PC-3 (cell line): ENCODE measurements around the gene BRINP1. TPM values are rescaled to one million over a fixed set of nuclear protein-coding genes. Genes with fewer than 3 reads are reported as not detected.

ENCODE experiments used
- ATAC-seq: fragments of 200-7000 bp; cut with Tn5 transposase; 2 replicates; pipeline ENCODE4 v1.9.1; 2020; ENCODE audit warnings: mild to moderate bottlenecking, moderate library complexity
- BruUV-seq: library from RNA; stranded (reverse); fragments of 400-500 nt; replicated peaks from 2 replicates; lab custom pipeline; 2021; lab: Mats Ljungman, UMichigan
- CTCF ChIA-PET: fragments of 300-600 bp; sonication (Branson Sonifier 250); formaldehyde crosslinking; loops from one replicate; lab custom pipeline; 2022; ENCODE audit warnings: antibody characterized with exemption; lab: Charles Lee
- POLR2A ChIA-PET: fragments of 300-600 bp; sonication (Branson Sonifier 250); formaldehyde crosslinking; loops from one replicate; lab custom pipeline; 2022; ENCODE audit warnings: antibody characterized with exemption; ENCODE audit not compliant: unreplicated experiment; lab: Charles Lee
- DNase-seq: peaks from one replicate; pipeline ENCODE4 v3.0.0-alpha.2; 2015
- H2AFZ ChIP-seq: fragments of 300-600 bp; sonication (generic); 2 replicates; pipeline ENCODE4 v1.6.0; 2016; ENCODE audit warnings: antibody characterized with exemption, low read length
- H3F3A ChIP-seq: fragments of 300-600 bp; sonication (generic); one replicate; pipeline ENCODE4 v1.6.0; 2017; ENCODE audit warnings: antibody characterized with exemption, low read length, control low read depth, mild to moderate bottlenecking; ENCODE audit not compliant: unreplicated experiment
- H3K27ac ChIP-seq: fragments of 300-600 bp; sonication (generic); 2 replicates; pipeline ENCODE4 v1.5.1; 2016; ENCODE audit warnings: mild to moderate bottlenecking, low read length
- H3K27me3 ChIP-seq: fragments of 300-600 bp; sonication (generic); 2 replicates; pipeline ENCODE4 v1.6.1; 2016; ENCODE audit warnings: low read length, mixed read lengths
- H3K36me3 ChIP-seq: fragments of 300-600 bp; sonication (generic); 2 replicates; pipeline ENCODE4 v1.6.1; 2016; ENCODE audit warnings: low read depth, mixed run types, low read length, mixed read lengths
- H3K4me1 ChIP-seq: fragments of 300-600 bp; sonication (generic); 2 replicates; pipeline ENCODE4 v1.5.1; 2016; ENCODE audit warnings: low read length; ENCODE audit not compliant: insufficient read depth
- H3K4me2 ChIP-seq: fragments of 300-600 bp; sonication (generic); 2 replicates; pipeline ENCODE4 v1.6.0; 2016; ENCODE audit warnings: low read length
- H3K4me3 ChIP-seq: fragments of 300-600 bp; sonication (generic); 2 replicates; pipeline ENCODE4 v1.5.1; 2016; ENCODE audit warnings: mild to moderate bottlenecking, low read length, mixed read lengths
- H3K79me2 ChIP-seq: fragments of 300-600 bp; sonication (generic); 2 replicates; pipeline ENCODE4 v1.6.1; 2017; ENCODE audit warnings: low read length, mixed read lengths
- H3K9ac ChIP-seq: fragments of 300-600 bp; sonication (generic); 2 replicates; pipeline ENCODE4 v1.6.0; 2016; ENCODE audit warnings: mild to moderate bottlenecking, low read length
- H3K9me2 ChIP-seq: fragments of 300-600 bp; sonication (generic); replicated peaks from 2 replicates; pipeline ENCODE4 v1.6.1; 2016; ENCODE audit warnings: mixed run types, low read length, mixed read lengths
- H3K9me3 ChIP-seq: fragments of 300-600 bp; sonication (generic); 2 replicates; pipeline ENCODE4 v1.6.1; 2016; ENCODE audit warnings: low read length, mixed read lengths
- H4K20me1 ChIP-seq: fragments of 300-600 bp; sonication (generic); 2 replicates; pipeline ENCODE4 v1.6.1; 2016; ENCODE audit warnings: low read length, mixed read lengths
- EZH2 ChIP-seq: fragments of 300-600 bp; sonication (generic); IDR thresholded peaks from one replicate; pipeline ENCODE4 v1.6.1; 2017; ENCODE audit warnings: antibody characterized with exemption, mild to moderate bottlenecking, low read length; ENCODE audit not compliant: unreplicated experiment
- EZH2phosphoT487 ChIP-seq: fragments of 300-600 bp; sonication (generic); IDR thresholded peaks from 2 replicates; pipeline ENCODE4 v1.6.1; 2018; ENCODE audit warnings: mild to moderate bottlenecking, antibody characterized with exemption, low read length, borderline replicate concordance
- intact Hi-C: fragments of 100-400 bp; cut with micrococcal nuclease; formaldehyde crosslinking; loops from 2 replicates; pipeline ENCODE4 v1.9.0; 2023
- total RNA-seq: library from RNA; depleted of rRNA; stranded (reverse); fragments of >200 nt; gene quantifications from 2 replicates; pipeline ENCODE4 v1.2.3, GENCODE V29; 2014
- TF ChIP-seq, protein P1 (sequence below): fragments of 300-600 bp; sonication (generic); conservative IDR thresholded peaks from 2 replicates; pipeline ENCODE4 v1.5.1; 2017; ENCODE audit warnings: antibody characterized with exemption, low read depth, mild to moderate bottlenecking, low read length

Gene BRINP1
- total RNA-seq, 1 experiment from 2014 or later, result not detected

DNA sequence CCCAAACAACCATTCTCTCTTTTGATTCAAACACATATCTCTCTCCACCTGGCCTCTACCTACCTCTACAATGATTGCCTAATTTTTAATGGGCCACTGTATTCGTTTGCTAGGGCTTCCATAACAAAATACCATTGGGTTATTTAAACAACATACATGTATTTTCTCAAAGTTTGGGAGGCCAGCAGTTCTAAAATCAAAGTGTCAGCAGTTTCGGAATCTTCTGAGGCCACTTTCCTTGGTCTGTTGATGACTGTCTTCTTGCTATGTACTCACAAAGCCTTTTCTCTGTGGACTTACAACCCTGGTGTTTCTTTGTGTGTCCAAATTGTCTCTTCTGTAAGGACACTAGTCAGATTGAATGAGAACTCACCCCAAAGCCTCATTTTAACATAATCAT lies 214.7 kb downstream of the BRINP1 start:
- no peaks in the 10 kb centered on the region for H4K20me1 ChIP-seq
- BruUV-seq, result no TSS peak
- H3K4me2 ChIP-seq, result no peak overlapping the region
- no peaks in the 10 kb centered on the region for H3F3A ChIP-seq
- ChIA-PET POLR2A (no interaction called here), CTCF (no interaction called here)
- H3K9ac ChIP-seq, result no peak overlapping the region
- H3K27ac ChIP-seq, result no peak overlapping the region
- DNase-seq (no peak), ATAC-seq (no peak)
- H3K27me3 ChIP-seq, result no peaks in the 10 kb centered on the region
- intact Hi-C loops, result no loop called here
- H3K4me3 ChIP-seq, result no peak overlapping the region
- TF ChIP-seq, protein P1, sequence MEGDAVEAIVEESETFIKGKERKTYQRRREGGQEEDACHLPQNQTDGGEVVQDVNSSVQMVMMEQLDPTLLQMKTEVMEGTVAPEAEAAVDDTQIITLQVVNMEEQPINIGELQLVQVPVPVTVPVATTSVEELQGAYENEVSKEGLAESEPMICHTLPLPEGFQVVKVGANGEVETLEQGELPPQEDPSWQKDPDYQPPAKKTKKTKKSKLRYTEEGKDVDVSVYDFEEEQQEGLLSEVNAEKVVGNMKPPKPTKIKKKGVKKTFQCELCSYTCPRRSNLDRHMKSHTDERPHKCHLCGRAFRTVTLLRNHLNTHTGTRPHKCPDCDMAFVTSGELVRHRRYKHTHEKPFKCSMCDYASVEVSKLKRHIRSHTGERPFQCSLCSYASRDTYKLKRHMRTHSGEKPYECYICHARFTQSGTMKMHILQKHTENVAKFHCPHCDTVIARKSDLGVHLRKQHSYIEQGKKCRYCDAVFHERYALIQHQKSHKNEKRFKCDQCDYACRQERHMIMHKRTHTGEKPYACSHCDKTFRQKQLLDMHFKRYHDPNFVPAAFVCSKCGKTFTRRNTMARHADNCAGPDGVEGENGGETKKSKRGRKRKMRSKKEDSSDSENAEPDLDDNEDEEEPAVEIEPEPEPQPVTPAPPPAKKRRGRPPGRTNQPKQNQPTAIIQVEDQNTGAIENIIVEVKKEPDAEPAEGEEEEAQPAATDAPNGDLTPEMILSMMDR, result no peak
- TF ChIP-seq EZH2 (no peak), EZH2phosphoT487 (no peak)
- H2AFZ ChIP-seq, result no peak overlapping the region
- no peaks in the 10 kb centered on the region for H3K9me3 ChIP-seq
- no peaks in the 10 kb centered on the region for H3K36me3 ChIP-seq
- no peaks in the 10 kb centered on the region for H3K4me1 ChIP-seq
- H3K9me2 ChIP-seq, result no peaks in the 10 kb centered on the region
- no peaks in the 10 kb centered on the region for H3K79me2 ChIP-seq

DNA sequence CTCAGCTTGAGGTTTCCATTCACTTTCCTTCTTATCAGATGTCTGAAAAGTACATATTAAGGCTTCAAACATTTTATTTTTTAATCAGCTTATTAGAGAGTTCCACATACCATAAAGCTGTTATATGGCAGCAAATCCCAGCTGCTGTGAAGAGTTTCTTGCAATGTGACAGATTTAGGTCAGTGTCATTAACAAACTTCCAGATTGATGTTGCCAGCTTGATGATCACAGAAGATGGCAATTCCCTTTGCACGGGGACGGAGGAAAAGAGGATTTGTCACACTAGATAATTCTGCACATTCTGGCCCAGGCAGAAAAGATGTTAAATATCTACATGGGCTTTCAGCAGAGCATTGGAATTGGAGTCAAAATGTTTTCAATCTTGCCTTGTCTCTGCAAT lies 215.8 kb downstream of the BRINP1 start:
- CTCF ChIA-PET, result no interaction called here

DNA sequence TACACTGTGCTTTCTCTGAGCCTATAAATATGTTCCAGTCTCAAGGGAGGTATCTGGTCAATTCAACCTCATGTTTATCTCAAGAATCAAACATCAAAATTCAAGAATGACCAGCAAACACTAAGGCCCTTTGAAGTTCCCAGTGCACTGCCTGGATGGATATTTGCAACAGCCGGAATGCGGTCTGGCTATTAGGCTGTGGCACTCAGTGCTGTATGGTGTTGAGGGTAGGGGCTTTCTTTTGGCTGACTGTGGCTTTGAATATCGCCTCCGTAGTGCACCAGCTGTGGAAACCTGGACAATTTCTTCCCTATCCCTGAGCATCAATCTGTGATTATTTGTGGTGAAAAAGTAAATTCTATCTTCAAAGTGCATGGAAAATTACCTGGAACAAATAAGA lies 220.4 kb downstream of the BRINP1 start:
- Histone ChIP-seq H3K9ac (no peak overlapping the region), H3K27me3 (no peaks in the 10 kb centered on the region), H3K4me1 (no peaks in the 10 kb centered on the region), H3K79me2 (no peaks in the 10 kb centered on the region), H3K9me2 (no peaks in the 10 kb centered on the region), H3K9me3 (no peaks in the 10 kb centered on the region), H3K36me3 (no peaks in the 10 kb centered on the region), H4K20me1 (no peaks in the 10 kb centered on the region), H3F3A (no peaks in the 10 kb centered on the region), H3K4me3 (no peak overlapping the region), H3K4me2 (no peak overlapping the region), H2AFZ (no peak overlapping the region), H3K27ac (no peak overlapping the region)
- CTCF ChIA-PET, result no interaction called here
- intact Hi-C loops, result no loop called here
- BruUV-seq, result no TSS peak
- ATAC-seq (no peak), DNase-seq (no peak)
- TF ChIP-seq EZH2phosphoT487 (no peak), EZH2 (no peak)
- TF ChIP-seq, protein P1, result no peak
- POLR2A ChIA-PET, result no interaction called here

More for the DNA sequence above, 215.8 kb downstream of the BRINP1 start:
- Histone ChIP-seq H3K36me3 (no peaks in the 10 kb centered on the region), H2AFZ (no peak overlapping the region), H3K4me1 (no peaks in the 10 kb centered on the region), H3K4me2 (no peak overlapping the region), H3K9me3 (no peaks in the 10 kb centered on the region), H3K4me3 (no peak overlapping the region), H3F3A (no peaks in the 10 kb centered on the region), H4K20me1 (no peaks in the 10 kb centered on the region), H3K79me2 (no peaks in the 10 kb centered on the region), H3K9ac (no peak overlapping the region), H3K27me3 (no peaks in the 10 kb centered on the region), H3K27ac (no peak overlapping the region), H3K9me2 (no peaks in the 10 kb centered on the region)
- ATAC-seq, result no peak
- DNase-seq, result no peak
- intact Hi-C loops, result no loop called here
- TF ChIP-seq EZH2, result no peak
- BruUV-seq, result no TSS peak
- POLR2A ChIA-PET, result no interaction called here
